Activated naive CD8-positive, alpha-beta T cell treated with anti-CD3 and anti-CD28 coated beads for 36 hours (primary cell): Measurements from ENCODE around the gene TBC1D10A. TPM values are rescaled to one million over a fixed set of nuclear protein-coding genes. Genes with fewer than 3 reads are reported as not detected.
A peak's percentile ranks its signal among the peaks of the same experiment; 100 is the strongest.

Experiments
- DNase-seq: peaks from one replicate; pipeline ENCODE4 v3.0.0; 2021
- H3K27ac Mint-ChIP-seq: one replicate; pipeline ENCODE4 v1.8.0; 2022; ENCODE audit warnings: mild to moderate bottlenecking, moderate library complexity, mixed read lengths
- H3K27me3 Mint-ChIP-seq: one replicate; pipeline ENCODE4 v1.8.0; 2022; ENCODE audit warnings: mild to moderate bottlenecking, mixed read lengths
- H3K36me3 Mint-ChIP-seq: one replicate; pipeline ENCODE4 v1.8.0; 2021; ENCODE audit warnings: mild to moderate bottlenecking, mixed read lengths
- H3K4me1 Mint-ChIP-seq: one replicate; pipeline ENCODE4 v1.8.0; 2021; ENCODE audit warnings: mixed read lengths
- H3K4me3 Mint-ChIP-seq: one replicate; pipeline ENCODE4 v1.8.0; 2022; ENCODE audit warnings: mild to moderate bottlenecking, moderate library complexity, mixed read lengths
- H3K9me3 Mint-ChIP-seq: one replicate; pipeline ENCODE4 v1.8.0; 2022; ENCODE audit warnings: mixed read lengths
- total RNA-seq, 2 experiments: library from RNA; stranded (reverse); gene quantifications; one replicate each; pipeline ENCODE4 v1.2.3, GENCODE V29; 2021

Gene TBC1D10A
- total RNA-seq, 2 experiments from 2014 or later = 13.0 to 14.4 TPM

- H3K4me1 Mint-ChIP-seq = peaks cover 97% of the 10 kb centered on the region
- H3K27ac Mint-ChIP-seq = peak overlapping the region; percentile 96
- no peak for DNase-seq
- H3K4me3 Mint-ChIP-seq = peak overlapping the region; percentile 63
- H3K36me3 Mint-ChIP-seq = peaks cover 26% of the 10 kb centered on the region
- H3K9me3 Mint-ChIP-seq = no peaks in the 10 kb centered on the region
- H3K27me3 Mint-ChIP-seq = no peaks in the 10 kb centered on the region
These were observed 22.1 kb downstream of the TBC1D10A start for GRCh38 chr22:30304495-30305244.

- Mint-ChIP-seq H3K9me3 (no peaks in the 10 kb centered on the region), H3K27ac (peak overlapping the region; percentile 83), H3K36me3 (peaks cover 31% of the 10 kb centered on the region), H3K4me1 (peaks cover 93% of the 10 kb centered on the region), H3K4me3 (no peak overlapping the region), H3K27me3 (no peaks in the 10 kb centered on the region)
- no peak for DNase-seq
These were observed 24.0 kb downstream of the TBC1D10A start for GRCh38 chr22:30302810-30303138.

- peaks cover 34% of the 10 kb centered on the region for H3K36me3 Mint-ChIP-seq
- H3K27me3 Mint-ChIP-seq = no peaks in the 10 kb centered on the region
- H3K27ac Mint-ChIP-seq = peak overlapping the region; percentile 83
- no peaks in the 10 kb centered on the region for H3K9me3 Mint-ChIP-seq
- no peak for DNase-seq
- H3K4me3 Mint-ChIP-seq = no peak overlapping the region
- peaks cover 95% of the 10 kb centered on the region for H3K4me1 Mint-ChIP-seq
These were observed 24.5 kb downstream of the TBC1D10A start for GRCh38 chr22:30301995-30302809.

GRCh38 chr22:30299322-30299721 is 27.4 kb downstream of the TBC1D10A start:
- H3K4me3 Mint-ChIP-seq = no peak overlapping the region
- H3K9me3 Mint-ChIP-seq = no peaks in the 10 kb centered on the region
- H3K36me3 Mint-ChIP-seq = peaks cover 36% of the 10 kb centered on the region
- peaks cover 87% of the 10 kb centered on the region for H3K4me1 Mint-ChIP-seq
- no peaks in the 10 kb centered on the region for H3K27me3 Mint-ChIP-seq
- no peak for DNase-seq
- no peak overlapping the region for H3K27ac Mint-ChIP-seq

GRCh38 chr22:30297991-30298701 is 28.6 kb downstream of the TBC1D10A start:
- peak overlapping the region; percentile 77 for H3K27ac Mint-ChIP-seq
- H3K9me3 Mint-ChIP-seq = no peaks in the 10 kb centered on the region
- no peak overlapping the region for H3K4me3 Mint-ChIP-seq
- H3K4me1 Mint-ChIP-seq = peaks cover 81% of the 10 kb centered on the region
- H3K27me3 Mint-ChIP-seq = no peaks in the 10 kb centered on the region
- peaks cover 34% of the 10 kb centered on the region for H3K36me3 Mint-ChIP-seq
- no peak for DNase-seq

- no peak for DNase-seq
- peaks cover 30% of the 10 kb centered on the region for H3K36me3 Mint-ChIP-seq
- no peak overlapping the region for H3K4me3 Mint-ChIP-seq
- no peaks in the 10 kb centered on the region for H3K27me3 Mint-ChIP-seq
- H3K27ac Mint-ChIP-seq = peak overlapping the region; percentile 77
- H3K4me1 Mint-ChIP-seq = peaks cover 74% of the 10 kb centered on the region
- no peaks in the 10 kb centered on the region for H3K9me3 Mint-ChIP-seq
These were observed 29.3 kb downstream of the TBC1D10A start for GRCh38 chr22:30297276-30297990.

- Mint-ChIP-seq H3K4me3 (no peak overlapping the region), H3K4me1 (peaks cover 68% of the 10 kb centered on the region), H3K27ac (peak overlapping the region; percentile 77), H3K27me3 (no peaks in the 10 kb centered on the region), H3K9me3 (no peaks in the 10 kb centered on the region), H3K36me3 (peaks cover 25% of the 10 kb centered on the region)
- no peak for DNase-seq
These were observed 29.9 kb downstream of the TBC1D10A start for GRCh38 chr22:30296833-30297232.

GRCh38 chr22:30296324-30296723 is 30.4 kb downstream of the TBC1D10A start:
- Mint-ChIP-seq H3K9me3 (no peaks in the 10 kb centered on the region), H3K27me3 (no peaks in the 10 kb centered on the region), H3K27ac (peak overlapping the region; percentile 77), H3K4me1 (peaks cover 63% of the 10 kb centered on the region), H3K36me3 (peaks cover 21% of the 10 kb centered on the region), H3K4me3 (no peak overlapping the region)
- DNase-seq = no peak

GRCh38 chr22:30295576-30295975 is 31.2 kb downstream of the TBC1D10A start:
- Mint-ChIP-seq H3K9me3 (no peaks in the 10 kb centered on the region), H3K27ac (peak overlapping the region; percentile 77), H3K36me3 (peaks cover 18% of the 10 kb centered on the region), H3K27me3 (no peaks in the 10 kb centered on the region), H3K4me1 (peaks cover 58% of the 10 kb centered on the region), H3K4me3 (no peak overlapping the region)
- DNase-seq = no peak

GRCh38 chr22:30294830-30295229 is 31.9 kb downstream of the TBC1D10A start:
- Mint-ChIP-seq H3K27ac (no peak overlapping the region), H3K4me1 (peaks cover 59% of the 10 kb centered on the region), H3K36me3 (peaks cover 16% of the 10 kb centered on the region), H3K4me3 (no peak overlapping the region), H3K9me3 (no peaks in the 10 kb centered on the region), H3K27me3 (no peaks in the 10 kb centered on the region)
- no peak for DNase-seq

GRCh38 chr22:30294066-30294465 is 32.7 kb downstream of the TBC1D10A start:
- H3K4me3 Mint-ChIP-seq = no peak overlapping the region
- H3K9me3 Mint-ChIP-seq = no peaks in the 10 kb centered on the region
- DNase-seq = no peak
- H3K27me3 Mint-ChIP-seq = no peaks in the 10 kb centered on the region
- H3K36me3 Mint-ChIP-seq = peaks cover 15% of the 10 kb centered on the region
- H3K27ac Mint-ChIP-seq = peak overlapping the region; percentile 16
- peaks cover 57% of the 10 kb centered on the region for H3K4me1 Mint-ChIP-seq

GRCh38 chr22:30293026-30293425 is 33.7 kb downstream of the TBC1D10A start:
- Mint-ChIP-seq H3K9me3 (no peaks in the 10 kb centered on the region), H3K27ac (no peak overlapping the region), H3K36me3 (peaks cover 7% of the 10 kb centered on the region), H3K4me3 (no peak overlapping the region), H3K4me1 (peaks cover 52% of the 10 kb centered on the region), H3K27me3 (no peaks in the 10 kb centered on the region)
- no peak for DNase-seq

- Mint-ChIP-seq H3K27ac (no peak overlapping the region), H3K4me1 (peaks cover 45% of the 10 kb centered on the region), H3K4me3 (no peak overlapping the region), H3K9me3 (no peaks in the 10 kb centered on the region), H3K36me3 (peaks cover 3% of the 10 kb centered on the region), H3K27me3 (no peaks in the 10 kb centered on the region)
- no peak for DNase-seq
These were observed 34.4 kb downstream of the TBC1D10A start for GRCh38 chr22:30292069-30292970.
